Activated CD4-positive, alpha-beta T cell treated with anti-CD3 and anti-CD28 coated beads, Interleukin-2, amount 10 ng/mL, durations not matched to agents 24 days and 14 days (primary cell): ENCODE data around the gene MLANA. TPM values are rescaled to one million over a fixed set of nuclear protein-coding genes. Genes with fewer than 3 reads are reported as not detected.

Experiments
- DNase-seq: peaks from one replicate; pipeline ENCODE4 v3.0.0; 2022
- H3K27ac Mint-ChIP-seq: one replicate; pipeline ENCODE4 v1.8.0; 2022; ENCODE audit warnings: mild to moderate bottlenecking, mixed read lengths
- H3K27me3 Mint-ChIP-seq: one replicate; pipeline ENCODE4 v1.8.0; 2022; ENCODE audit warnings: mixed read lengths
- H3K36me3 Mint-ChIP-seq: one replicate; pipeline ENCODE4 v1.8.0; 2022; ENCODE audit warnings: low read depth, mild to moderate bottlenecking, mixed read lengths
- H3K4me1 Mint-ChIP-seq: one replicate; pipeline ENCODE4 v1.8.0; 2021; ENCODE audit warnings: mixed read lengths
- H3K4me3 Mint-ChIP-seq: one replicate; pipeline ENCODE4 v1.8.0; 2022; ENCODE audit warnings: mild to moderate bottlenecking, moderate library complexity, mixed read lengths
- H3K9me3 Mint-ChIP-seq: one replicate; pipeline ENCODE4 v1.8.0; 2021; ENCODE audit warnings: mixed read lengths
- intact Hi-C: fragments of 100-400 bp; cut with micrococcal nuclease; formaldehyde crosslinking; loops from one replicate; pipeline ENCODE4 v1.15.1; 2023
- total RNA-seq: library from RNA; stranded (reverse); gene quantifications from 2 replicates; pipeline ENCODE4 v1.2.3, GENCODE V29; 2022

The MLANA gene
- total RNA-seq, 1 donor from 2014 or later: not detected

GRCh38 chr9:5896863-5897262 is 6.2 kb downstream of the MLANA start:
- Mint-ChIP-seq H3K36me3 (peaks cover 16% of the 10 kb centered on the region), H3K4me3 (no peak overlapping the region), H3K9me3 (no peaks in the 10 kb centered on the region), H3K4me1 (peaks cover 10% of the 10 kb centered on the region), H3K27ac (no peak overlapping the region), H3K27me3 (no peaks in the 10 kb centered on the region)
- DNase-seq: no peak
- intact Hi-C loops: no loop called here

DNA sequence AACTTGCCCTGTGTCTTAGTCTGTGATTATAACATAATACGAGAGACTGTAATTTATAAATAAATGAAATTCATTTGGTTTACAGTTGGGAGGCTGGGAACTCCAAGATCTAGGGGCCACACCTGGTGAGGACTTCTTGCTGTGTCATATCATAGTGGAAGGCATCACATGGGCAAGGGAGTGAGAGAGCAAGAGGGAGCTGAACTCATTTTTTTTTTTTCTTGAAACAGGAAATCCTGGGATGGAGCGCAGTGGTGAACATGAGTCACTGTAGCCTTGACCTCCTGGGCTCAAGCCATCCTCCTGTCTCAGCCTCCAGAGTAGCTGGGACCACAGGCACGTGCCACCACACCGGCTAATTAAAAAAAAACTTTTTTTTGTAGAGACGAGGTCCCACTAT is 7.2 kb downstream of the MLANA start:
- peaks cover 20% of the 10 kb centered on the region for H3K36me3 Mint-ChIP-seq
- H3K27me3 Mint-ChIP-seq: no peaks in the 10 kb centered on the region
- H3K9me3 Mint-ChIP-seq: no peaks in the 10 kb centered on the region
- no peak overlapping the region for H3K4me3 Mint-ChIP-seq
- no peak for DNase-seq
- peaks cover 10% of the 10 kb centered on the region for H3K4me1 Mint-ChIP-seq
- no peak overlapping the region for H3K27ac Mint-ChIP-seq
- intact Hi-C loops: no loop called here

GRCh38 chr9:5899292-5899691 is 8.6 kb downstream of the MLANA start:
- no peaks in the 10 kb centered on the region for H3K27me3 Mint-ChIP-seq
- H3K27ac Mint-ChIP-seq: no peak overlapping the region
- intact Hi-C loops: no loop called here
- H3K4me1 Mint-ChIP-seq: peaks cover 10% of the 10 kb centered on the region
- H3K9me3 Mint-ChIP-seq: peaks cover 2% of the 10 kb centered on the region
- H3K36me3 Mint-ChIP-seq: peaks cover 24% of the 10 kb centered on the region
- DNase-seq: no peak
- H3K4me3 Mint-ChIP-seq: no peak overlapping the region

GRCh38 chr9:5900622-5901021 is 9.9 kb downstream of the MLANA start:
- intact Hi-C loops: no loop called here
- Mint-ChIP-seq H3K27ac (no peak overlapping the region), H3K36me3 (peaks cover 31% of the 10 kb centered on the region), H3K9me3 (peaks cover 3% of the 10 kb centered on the region), H3K27me3 (no peaks in the 10 kb centered on the region), H3K4me1 (peaks cover 10% of the 10 kb centered on the region), H3K4me3 (no peak overlapping the region)
- no peak for DNase-seq

GRCh38 chr9:5902377-5902776 is 11.7 kb downstream of the MLANA start:
- no peak overlapping the region for H3K27ac Mint-ChIP-seq
- intact Hi-C loops: no loop called here

DNA sequence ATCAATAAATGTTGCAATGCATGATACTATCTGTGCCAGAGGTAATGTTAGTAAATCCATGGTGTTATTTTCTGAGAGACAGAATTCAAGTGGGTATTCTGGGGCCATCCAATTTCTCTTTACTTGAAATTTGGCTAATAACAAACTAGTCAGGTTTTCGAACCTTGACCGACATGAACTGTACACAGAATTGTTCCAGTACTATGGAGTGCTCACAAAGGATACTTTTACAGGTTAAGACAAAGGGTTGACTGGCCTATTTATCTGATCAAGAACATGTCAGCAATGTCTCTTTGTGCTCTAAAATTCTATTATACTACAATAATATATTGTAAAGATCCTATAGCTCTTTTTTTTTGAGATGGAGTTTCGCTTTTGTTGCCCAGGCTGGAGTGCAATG is 18.2 kb downstream of the MLANA start:
- Mint-ChIP-seq H3K4me3 (no peak overlapping the region), H3K36me3 (peaks cover 32% of the 10 kb centered on the region), H3K4me1 (peaks cover 15% of the 10 kb centered on the region), H3K27ac (no peak overlapping the region), H3K27me3 (no peaks in the 10 kb centered on the region), H3K9me3 (peaks cover 3% of the 10 kb centered on the region)
- no peak for DNase-seq
- intact Hi-C loops: no loop called here

More at GRCh38 chr9:5902377-5902776, 11.7 kb downstream of the MLANA start:
- Mint-ChIP-seq H3K4me1 (peaks cover 10% of the 10 kb centered on the region), H3K27me3 (no peaks in the 10 kb centered on the region), H3K4me3 (no peak overlapping the region), H3K9me3 (peaks cover 3% of the 10 kb centered on the region), H3K36me3 (peaks cover 38% of the 10 kb centered on the region)
- DNase-seq: no peak

GRCh38 chr9:5909976-5910375 is 19.3 kb downstream of the MLANA start:
- DNase-seq: no peak
- H3K4me3 Mint-ChIP-seq: no peak overlapping the region
- H3K36me3 Mint-ChIP-seq: peaks cover 24% of the 10 kb centered on the region
- H3K27ac Mint-ChIP-seq: peak overlapping the region; percentile 68
- intact Hi-C loops: loop anchor here (2.0 to 5.0 kb wide), 2 partner anchors 37 to 59 kb away; no protein-coding TSS in a partner anchor
- no peaks in the 10 kb centered on the region for H3K27me3 Mint-ChIP-seq
- H3K9me3 Mint-ChIP-seq: no peaks in the 10 kb centered on the region
- H3K4me1 Mint-ChIP-seq: peaks cover 15% of the 10 kb centered on the region

DNA sequence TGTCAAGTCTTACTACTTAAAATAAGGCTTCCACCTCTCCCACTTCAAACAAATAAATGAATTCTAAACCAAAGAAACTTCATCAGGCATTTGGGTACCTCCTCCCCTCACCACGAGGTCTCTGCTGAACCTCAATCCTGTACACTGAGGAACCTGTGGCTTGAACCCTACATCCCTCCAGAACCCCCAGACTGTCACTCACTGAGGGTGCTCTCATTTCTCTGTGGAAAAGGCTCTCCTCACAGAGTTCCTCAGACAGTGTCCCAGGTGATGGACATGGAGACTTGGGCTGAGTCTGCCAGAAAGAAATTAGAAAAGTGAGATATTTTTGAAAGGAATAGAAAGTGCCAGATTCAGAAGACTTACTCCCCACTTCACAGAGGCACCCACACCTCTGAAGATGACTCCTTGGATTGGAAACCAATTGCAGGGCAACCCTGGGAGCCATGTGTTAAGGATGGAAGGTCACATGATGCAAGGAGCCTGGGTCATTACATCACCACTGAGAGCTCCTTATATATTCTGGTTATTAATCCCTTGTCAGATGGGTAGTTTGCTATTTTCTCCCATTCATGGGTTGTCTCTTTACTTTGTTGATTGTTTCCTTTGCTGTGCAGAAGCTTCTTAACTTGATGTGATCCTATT is 19.8 kb downstream of the MLANA start:
- intact Hi-C loops: loop anchor here (2.0 to 5.0 kb wide), 2 partner anchors 37 to 60 kb away; no protein-coding TSS in a partner anchor
- peaks cover 19% of the 10 kb centered on the region for H3K36me3 Mint-ChIP-seq
- DNase-seq: no peak
- peak overlapping the region; percentile 68 for H3K27ac Mint-ChIP-seq
- no peaks in the 10 kb centered on the region for H3K27me3 Mint-ChIP-seq
- H3K9me3 Mint-ChIP-seq: no peaks in the 10 kb centered on the region
- peaks cover 15% of the 10 kb centered on the region for H3K4me1 Mint-ChIP-seq
- peak overlapping the region; percentile 27 for H3K4me3 Mint-ChIP-seq

- H3K27me3 Mint-ChIP-seq: no peaks in the 10 kb centered on the region
- H3K27ac Mint-ChIP-seq: no peak overlapping the region
- peaks cover 6% of the 10 kb centered on the region for H3K9me3 Mint-ChIP-seq
- intact Hi-C loops: no loop called here
- H3K4me1 Mint-ChIP-seq: peaks cover 8% of the 10 kb centered on the region
- no peak overlapping the region for H3K4me3 Mint-ChIP-seq
- DNase-seq: no peak
- peaks cover 22% of the 10 kb centered on the region for H3K36me3 Mint-ChIP-seq
These were observed 24.7 kb downstream of the MLANA start for GRCh38 chr9:5915438-5915837.

DNA sequence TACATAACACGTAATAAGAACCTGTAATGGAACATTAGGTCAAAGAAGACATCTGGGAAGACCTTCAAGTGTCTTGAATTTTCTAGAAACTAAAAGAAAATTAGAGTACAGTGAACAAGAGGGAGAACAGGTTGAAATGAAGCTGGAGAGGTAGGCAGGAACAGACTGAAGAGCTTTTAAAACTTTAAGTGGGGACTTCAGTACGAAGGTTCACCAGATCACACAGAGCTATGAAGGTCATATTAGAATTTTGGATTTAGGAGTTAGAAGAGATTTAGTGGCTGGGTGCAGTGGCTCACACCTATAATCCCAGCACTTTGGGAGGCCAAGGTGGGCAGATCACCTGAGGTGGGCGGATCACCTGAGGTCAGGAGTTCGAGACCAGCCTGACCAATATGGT is 26.6 kb downstream of the MLANA start:
- intact Hi-C loops: no loop called here
- DNase-seq: no peak
- Mint-ChIP-seq H3K36me3 (peaks cover 37% of the 10 kb centered on the region), H3K27ac (no peak overlapping the region), H3K27me3 (no peaks in the 10 kb centered on the region), H3K9me3 (peaks cover 6% of the 10 kb centered on the region), H3K4me3 (no peak overlapping the region), H3K4me1 (peaks cover 5% of the 10 kb centered on the region)

DNA sequence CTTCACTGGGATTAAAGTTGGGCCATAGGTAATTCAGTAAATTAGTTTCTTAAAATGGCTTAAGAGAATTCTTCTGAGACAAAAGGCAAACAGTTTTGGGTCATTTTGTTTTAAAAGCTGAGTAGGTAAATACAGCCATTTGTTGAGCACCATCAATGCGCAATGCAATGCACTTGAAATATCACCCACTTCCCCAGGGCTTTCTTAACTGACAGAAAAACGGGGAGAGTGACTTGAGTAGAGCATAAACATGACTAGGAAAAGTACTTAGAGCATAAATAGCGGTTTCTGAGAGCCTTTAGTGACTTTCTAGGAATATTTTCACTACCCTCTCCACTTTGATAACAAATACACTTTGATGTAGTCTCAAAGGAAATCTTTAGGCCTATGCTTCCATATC is 27.2 kb downstream of the MLANA start:
- DNase-seq: no peak
- H3K4me3 Mint-ChIP-seq: no peak overlapping the region
- H3K4me1 Mint-ChIP-seq: peaks cover 5% of the 10 kb centered on the region
- H3K27ac Mint-ChIP-seq: no peak overlapping the region
- H3K27me3 Mint-ChIP-seq: no peaks in the 10 kb centered on the region
- intact Hi-C loops: no loop called here
- peaks cover 6% of the 10 kb centered on the region for H3K9me3 Mint-ChIP-seq
- peaks cover 43% of the 10 kb centered on the region for H3K36me3 Mint-ChIP-seq

GRCh38 chr9:5918460-5918859 is 27.8 kb downstream of the MLANA start:
- intact Hi-C loops: no loop called here
- H3K27ac Mint-ChIP-seq: no peak overlapping the region
- H3K9me3 Mint-ChIP-seq: peaks cover 6% of the 10 kb centered on the region
- DNase-seq: no peak
- peaks cover 48% of the 10 kb centered on the region for H3K36me3 Mint-ChIP-seq
- no peak overlapping the region for H3K4me3 Mint-ChIP-seq
- H3K27me3 Mint-ChIP-seq: no peaks in the 10 kb centered on the region
- peaks cover 5% of the 10 kb centered on the region for H3K4me1 Mint-ChIP-seq

DNA sequence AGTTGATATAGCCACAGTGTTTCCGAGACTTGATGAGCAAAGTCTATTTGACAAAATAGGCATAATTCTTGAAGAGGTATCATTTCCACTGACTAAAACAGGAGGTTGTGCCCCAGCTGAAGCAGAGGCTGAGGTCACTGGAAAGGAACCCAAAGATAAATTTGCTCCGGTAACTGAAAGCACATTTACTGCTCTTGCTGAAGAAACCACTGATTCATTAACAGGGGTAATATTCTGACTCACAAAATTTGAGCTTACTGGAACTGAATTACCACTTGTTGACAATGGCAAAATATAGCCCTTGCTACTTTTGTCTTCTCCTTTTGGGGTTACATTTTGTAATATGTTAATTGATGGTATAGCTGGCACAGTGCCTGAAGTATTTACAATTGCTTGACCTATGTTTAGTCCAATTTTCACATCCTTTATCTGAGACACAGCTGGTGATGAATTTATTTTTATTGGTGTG is 30.2 kb downstream of the MLANA start:
- no peaks in the 10 kb centered on the region for H3K27me3 Mint-ChIP-seq
- H3K27ac Mint-ChIP-seq: peak overlapping the region; percentile 3
- peaks cover 58% of the 10 kb centered on the region for H3K36me3 Mint-ChIP-seq
- H3K4me3 Mint-ChIP-seq: no peak overlapping the region
- peaks cover 6% of the 10 kb centered on the region for H3K9me3 Mint-ChIP-seq
- no peak for DNase-seq
- peaks cover 5% of the 10 kb centered on the region for H3K4me1 Mint-ChIP-seq
- intact Hi-C loops: no loop called here

DNA sequence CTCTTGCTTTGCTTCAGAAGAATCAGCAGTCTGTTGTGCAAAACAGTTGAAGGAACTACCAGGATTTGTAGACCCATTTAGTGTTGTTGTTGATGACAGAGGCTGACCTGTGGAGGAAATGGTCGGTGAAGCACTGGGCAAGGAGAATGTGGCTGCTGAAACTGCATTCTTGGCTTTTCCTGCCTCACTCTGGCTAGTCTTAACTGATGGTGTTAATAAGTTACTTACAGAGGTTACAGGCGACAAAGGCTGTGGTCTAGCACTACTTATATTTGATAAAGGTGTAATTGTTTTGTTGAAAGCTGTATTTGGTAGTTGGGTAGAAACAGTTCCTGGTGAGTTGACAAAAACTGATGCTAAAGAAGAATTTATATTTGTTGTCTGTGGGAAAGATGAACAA is 31.5 kb downstream of the MLANA start:
- intact Hi-C loops: no loop called here

DNA sequence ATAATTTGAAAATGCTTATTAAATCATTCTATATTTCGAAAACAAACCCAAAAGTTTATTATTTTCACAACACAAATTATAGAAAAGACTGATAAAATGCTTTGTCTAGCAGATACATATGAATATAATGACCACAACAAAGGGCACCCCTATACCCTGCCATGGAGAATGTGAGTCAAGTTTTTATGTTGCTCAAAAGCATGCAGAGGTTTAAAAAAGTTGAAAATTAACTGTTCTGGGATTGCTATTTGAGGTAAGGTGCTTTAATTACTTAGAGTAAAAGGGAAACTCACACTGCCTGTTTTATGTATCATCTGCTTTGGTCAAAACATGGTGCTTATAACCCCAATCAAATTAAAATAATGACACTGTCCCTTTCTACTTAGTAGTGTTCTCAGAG is 41.0 kb downstream of the MLANA start:
- Mint-ChIP-seq H3K9me3 (no peaks in the 10 kb centered on the region), H3K27me3 (no peaks in the 10 kb centered on the region), H3K27ac (no peak overlapping the region), H3K4me1 (peaks cover 2% of the 10 kb centered on the region), H3K36me3 (peaks cover 6% of the 10 kb centered on the region), H3K4me3 (no peak overlapping the region)
- intact Hi-C loops: no loop called here
- DNase-seq: no peak

More for the DNA sequence above, 31.5 kb downstream of the MLANA start:
- no peak overlapping the region for H3K4me3 Mint-ChIP-seq
- peaks cover 56% of the 10 kb centered on the region for H3K36me3 Mint-ChIP-seq
- peak overlapping the region; percentile 23 for H3K27ac Mint-ChIP-seq
- H3K4me1 Mint-ChIP-seq: peaks cover 5% of the 10 kb centered on the region
- DNase-seq: no peak
- peaks cover 6% of the 10 kb centered on the region for H3K9me3 Mint-ChIP-seq
- H3K27me3 Mint-ChIP-seq: no peaks in the 10 kb centered on the region
